GM21390 (cell line): ENCODE data around the gene MFN2.

Experiments used
- ATAC-seq: cut with Tn5 transposase; IDR thresholded peaks from one replicate; pipeline ENCODE4 v1.9.1; 2021; ENCODE audit not compliant: unreplicated experiment

Gene MFN2

DNA sequence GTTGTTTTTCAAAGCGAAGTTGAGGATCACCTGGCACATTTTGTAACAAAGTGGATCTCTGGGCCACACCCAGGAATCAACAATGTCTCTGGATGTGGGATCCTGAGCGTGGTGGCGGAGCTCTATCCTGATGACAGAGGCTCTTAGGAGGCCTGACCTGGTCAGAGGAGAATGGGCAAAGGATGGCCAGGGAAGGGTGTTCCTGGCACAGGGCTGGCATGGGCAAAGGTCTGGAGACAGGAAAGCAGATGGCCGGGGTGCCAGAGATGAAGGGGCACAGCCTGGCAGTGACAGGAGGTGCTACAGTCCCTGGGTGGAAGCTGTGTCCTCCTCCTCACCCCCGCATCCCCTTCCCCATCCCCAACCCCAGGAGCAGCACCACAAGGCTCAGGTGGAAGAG is 20.0 kb upstream of the MFN2 start:
- ATAC-seq: no peak

DNA sequence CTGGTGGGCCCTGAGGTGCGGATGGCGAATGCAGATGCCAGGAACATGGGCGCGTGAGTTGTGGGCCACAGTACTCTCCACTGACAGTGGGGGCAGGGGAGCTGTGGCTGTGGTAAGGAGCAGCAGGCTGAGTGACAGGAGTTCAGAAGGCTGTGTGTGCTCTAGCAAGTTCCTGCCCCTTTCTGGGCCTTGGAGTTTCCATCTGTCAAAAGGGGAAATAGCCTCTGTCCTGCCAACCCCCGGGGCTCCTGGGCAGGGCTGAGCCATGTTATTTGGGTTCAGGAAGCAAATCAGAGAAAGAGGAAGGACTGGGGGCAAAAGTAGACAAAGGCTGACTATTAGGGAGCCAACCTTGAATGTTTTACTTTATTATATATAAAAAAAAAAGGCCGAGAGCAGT is 19.5 kb upstream of the MFN2 start:
- ATAC-seq: no peak

DNA sequence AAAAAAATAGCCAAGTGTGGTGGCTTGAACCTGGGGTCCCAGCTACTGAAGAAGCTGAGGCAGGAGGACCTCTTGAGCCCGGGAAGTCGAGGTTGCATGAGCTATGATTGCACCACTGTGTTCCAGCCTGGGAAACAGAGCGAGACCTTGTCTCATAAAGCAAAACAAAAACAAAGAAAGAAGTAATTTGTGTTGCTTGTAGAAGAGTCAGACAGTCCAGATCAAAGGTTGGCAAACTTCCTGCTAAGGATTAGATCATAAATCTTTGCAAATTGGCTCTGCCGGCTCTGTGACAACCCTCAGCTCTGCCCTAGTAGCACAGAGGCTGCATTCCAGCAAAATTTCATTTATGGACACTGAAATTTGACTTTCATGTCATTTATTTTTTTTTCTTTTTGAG is 19.0 kb upstream of the MFN2 start:
- no peak for ATAC-seq

DNA sequence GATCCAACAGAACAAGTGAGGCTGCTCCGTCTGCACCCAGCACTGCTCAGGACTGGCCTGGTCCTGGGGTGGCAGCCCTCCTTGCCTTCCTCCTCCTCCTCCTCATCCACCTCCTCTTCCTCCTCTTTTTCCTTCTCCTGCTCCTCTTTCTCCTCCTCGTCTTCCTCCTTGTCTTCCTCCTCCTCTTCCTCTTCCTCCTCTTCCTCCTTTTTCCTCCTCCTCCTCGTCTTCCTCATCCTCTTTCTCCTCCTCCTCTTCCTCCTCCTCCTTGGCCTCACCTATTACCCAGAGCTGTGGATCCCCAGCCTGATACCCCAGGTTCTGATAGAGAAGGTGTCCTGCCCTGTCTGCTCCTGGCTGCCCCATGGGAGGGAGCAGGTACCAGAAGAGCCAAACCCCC is 16.6 kb upstream of the MFN2 start:
- ATAC-seq: no peak

- ATAC-seq: no peak
Measured at GRCh38 chr1:11964656-11965055, 15.6 kb upstream of the MFN2 start.

- ATAC-seq: no peak
Measured at GRCh38 chr1:11967028-11967547, 13.2 kb upstream of the MFN2 start.

- no peak for ATAC-seq
Measured at GRCh38 chr1:11970441-11971185, 9.6 kb upstream of the MFN2 start.

- ATAC-seq: no peak
Measured at GRCh38 chr1:11977625-11978024, 2.6 kb upstream of the MFN2 start.

DNA sequence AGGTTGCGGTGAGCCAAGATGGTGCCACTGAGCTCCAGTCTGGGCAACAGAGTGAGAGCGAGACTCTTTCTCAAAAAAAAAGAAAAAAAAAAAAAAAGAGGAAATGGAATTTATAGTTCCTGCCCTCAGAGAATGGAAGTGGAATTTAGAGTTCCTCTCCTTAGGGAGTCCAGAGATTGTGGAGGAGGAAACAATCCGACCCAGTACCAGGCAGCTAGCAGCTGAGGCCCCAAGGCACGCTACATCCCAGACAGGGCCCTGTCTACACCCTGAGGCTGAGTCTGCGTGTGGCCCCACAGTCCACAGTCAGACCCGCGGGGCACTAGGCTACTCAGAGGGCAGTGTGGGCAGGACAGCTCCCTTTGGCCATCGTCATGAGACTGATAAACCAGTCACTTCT is 1.9 kb upstream of the MFN2 start:
- ATAC-seq: no peak

- no peak for ATAC-seq
Measured at GRCh38 chr1:11979028-11979850, 1.0 kb upstream of the MFN2 start.

GRCh38 chr1:11980676-11980972 is 380 bp downstream of the MFN2 start:
- ATAC-seq: no peak

GRCh38 chr1:11981378-11982009 is 1.2 kb downstream of the MFN2 start:
- no peak for ATAC-seq

DNA sequence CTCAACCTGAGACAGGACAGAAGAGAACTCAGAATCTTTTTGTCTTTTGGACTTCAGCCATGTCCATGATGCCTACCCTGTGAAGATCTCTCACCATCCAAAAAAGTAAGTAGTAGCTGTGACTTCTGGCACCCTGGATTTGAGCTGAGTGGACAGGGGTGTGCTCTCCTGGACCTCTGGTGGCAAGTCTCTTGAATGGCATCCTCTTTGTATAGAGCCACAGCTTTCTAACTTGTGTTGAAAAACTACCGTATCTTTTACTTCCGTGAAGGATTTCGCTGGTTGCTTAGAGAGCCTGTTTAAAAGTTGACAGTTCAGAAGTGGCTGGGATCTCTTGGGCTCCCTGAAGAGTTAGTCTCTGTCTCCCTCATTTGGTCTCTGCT is 1.8 kb downstream of the MFN2 start:
- ATAC-seq: no peak

DNA sequence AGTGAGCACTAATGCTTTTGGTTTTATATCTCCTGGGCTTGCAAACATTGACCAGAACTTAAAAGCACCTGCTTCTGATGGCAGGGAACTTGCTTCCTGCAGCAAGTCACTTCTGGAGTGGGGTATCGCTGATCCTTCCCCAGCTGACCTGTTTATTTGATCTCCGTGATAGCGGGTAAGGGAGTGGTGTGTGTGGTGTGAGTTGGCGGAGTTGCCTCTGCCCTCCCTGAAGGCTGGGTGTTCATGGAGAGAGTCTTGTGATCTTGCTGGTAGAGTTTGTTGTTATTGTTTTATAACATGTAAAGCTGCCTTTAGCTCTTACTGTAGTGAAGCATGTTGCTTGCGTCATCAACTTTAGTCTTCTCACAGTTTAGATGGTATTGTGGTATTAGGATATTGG is 3.9 kb downstream of the MFN2 start:
- no peak for ATAC-seq

GRCh38 chr1:11984576-11984975 is 4.3 kb downstream of the MFN2 start:
- no peak for ATAC-seq

DNA sequence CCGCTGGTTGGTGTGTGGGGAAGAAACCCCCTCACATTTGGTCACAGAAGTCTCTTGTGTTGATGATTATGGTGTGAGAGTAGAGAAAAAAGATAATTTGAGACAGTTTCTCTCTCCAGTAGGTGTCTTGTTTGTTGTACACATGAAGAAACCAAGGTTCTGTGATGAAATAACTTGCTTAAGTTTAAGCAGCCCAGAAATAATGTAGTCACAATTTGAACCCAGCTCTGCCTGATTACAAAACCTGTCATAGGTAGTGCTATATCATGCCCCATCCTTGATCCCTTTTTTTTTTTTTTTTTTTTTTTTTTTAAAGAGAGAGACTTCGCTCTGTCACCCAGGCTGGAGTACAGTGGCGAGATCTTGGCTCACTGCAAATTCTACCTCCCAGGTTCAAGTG is 4.9 kb downstream of the MFN2 start:
- no peak for ATAC-seq

- no peak for ATAC-seq
Measured at GRCh38 chr1:11985851-11986250, 5.6 kb downstream of the MFN2 start.

- ATAC-seq: no peak
Measured at GRCh38 chr1:11989669-11990068, 9.4 kb downstream of the MFN2 start.

DNA sequence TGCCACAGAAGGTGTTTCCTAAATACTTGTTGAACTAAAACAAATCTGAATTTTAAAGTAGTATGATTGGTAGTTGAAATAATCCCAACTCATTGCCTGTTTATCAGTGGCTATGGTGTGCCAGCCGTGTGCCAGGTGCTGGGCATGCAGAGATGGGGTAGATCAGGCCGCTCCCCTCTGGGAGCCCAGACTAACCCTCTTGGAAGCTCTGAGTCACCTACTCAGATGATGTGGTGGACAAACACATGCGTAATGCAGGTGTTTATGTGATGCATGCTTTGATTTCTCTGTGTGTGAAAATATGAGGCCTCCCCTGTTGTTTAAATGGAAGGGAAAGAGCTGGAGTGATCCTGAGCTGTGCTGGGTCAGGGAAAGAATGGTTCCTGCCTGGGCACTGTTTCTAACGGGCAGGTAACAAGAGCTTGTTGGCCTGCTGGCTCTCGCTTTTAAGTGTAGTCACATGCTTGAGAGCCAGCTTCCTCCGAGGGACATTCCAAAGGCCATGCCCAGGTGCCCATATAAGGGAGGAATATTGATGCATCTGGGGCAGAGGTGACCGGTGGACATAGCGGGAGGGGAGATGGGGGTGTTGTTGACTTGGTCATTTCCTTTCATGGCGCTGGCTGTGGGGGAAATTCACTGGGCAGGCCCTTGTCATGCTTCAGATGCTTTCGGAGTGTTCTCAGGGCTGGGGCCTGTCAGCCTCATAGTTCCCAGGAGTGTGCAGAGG is 10.2 kb downstream of the MFN2 start:
- no peak for ATAC-seq

DNA sequence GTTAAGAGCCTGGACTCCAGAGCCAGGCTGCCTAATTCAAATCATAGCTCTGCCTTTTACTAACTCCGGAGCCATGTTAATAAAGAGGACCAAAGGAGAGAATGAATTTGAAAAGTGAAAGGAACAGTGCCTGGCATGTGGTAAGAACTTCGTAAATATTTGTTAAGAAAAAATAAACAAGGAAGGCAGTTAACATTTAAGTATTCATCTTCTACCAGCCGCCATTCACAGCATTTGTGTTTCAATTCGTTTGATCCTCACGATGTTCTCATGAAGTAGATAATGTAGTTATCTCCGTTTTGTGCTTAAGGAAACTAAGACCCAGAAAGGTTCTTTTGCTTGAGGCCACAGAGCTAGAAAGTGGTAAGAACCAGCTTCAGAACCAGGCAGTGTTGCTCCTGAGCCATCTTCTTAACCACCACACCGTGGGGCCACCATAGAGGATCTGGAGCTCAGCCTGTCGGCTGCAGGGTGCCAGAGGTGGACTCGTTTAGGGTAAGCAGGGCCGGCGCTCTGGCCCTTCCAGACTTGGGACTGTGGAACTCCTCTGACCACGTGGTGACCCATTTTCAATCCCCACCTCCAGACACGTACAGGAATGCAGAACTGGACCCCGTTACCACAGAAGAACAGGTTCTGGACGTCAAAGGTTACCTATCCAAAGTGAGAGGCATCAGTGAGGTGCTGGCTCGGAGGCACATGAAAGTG is 11.9 kb downstream of the MFN2 start:
- no peak for ATAC-seq
